ENCODE data around the gene NCEH1.
"Not testable (repeated sequence)": the region's sequence is repeated elsewhere in the genome, so short reads cannot be mapped to it uniquely, and the experiment has no call there.

The NCEH1 gene, protein sequence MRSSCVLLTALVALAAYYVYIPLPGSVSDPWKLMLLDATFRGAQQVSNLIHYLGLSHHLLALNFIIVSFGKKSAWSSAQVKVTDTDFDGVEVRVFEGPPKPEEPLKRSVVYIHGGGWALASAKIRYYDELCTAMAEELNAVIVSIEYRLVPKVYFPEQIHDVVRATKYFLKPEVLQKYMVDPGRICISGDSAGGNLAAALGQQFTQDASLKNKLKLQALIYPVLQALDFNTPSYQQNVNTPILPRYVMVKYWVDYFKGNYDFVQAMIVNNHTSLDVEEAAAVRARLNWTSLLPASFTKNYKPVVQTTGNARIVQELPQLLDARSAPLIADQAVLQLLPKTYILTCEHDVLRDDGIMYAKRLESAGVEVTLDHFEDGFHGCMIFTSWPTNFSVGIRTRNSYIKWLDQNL

DNA sequence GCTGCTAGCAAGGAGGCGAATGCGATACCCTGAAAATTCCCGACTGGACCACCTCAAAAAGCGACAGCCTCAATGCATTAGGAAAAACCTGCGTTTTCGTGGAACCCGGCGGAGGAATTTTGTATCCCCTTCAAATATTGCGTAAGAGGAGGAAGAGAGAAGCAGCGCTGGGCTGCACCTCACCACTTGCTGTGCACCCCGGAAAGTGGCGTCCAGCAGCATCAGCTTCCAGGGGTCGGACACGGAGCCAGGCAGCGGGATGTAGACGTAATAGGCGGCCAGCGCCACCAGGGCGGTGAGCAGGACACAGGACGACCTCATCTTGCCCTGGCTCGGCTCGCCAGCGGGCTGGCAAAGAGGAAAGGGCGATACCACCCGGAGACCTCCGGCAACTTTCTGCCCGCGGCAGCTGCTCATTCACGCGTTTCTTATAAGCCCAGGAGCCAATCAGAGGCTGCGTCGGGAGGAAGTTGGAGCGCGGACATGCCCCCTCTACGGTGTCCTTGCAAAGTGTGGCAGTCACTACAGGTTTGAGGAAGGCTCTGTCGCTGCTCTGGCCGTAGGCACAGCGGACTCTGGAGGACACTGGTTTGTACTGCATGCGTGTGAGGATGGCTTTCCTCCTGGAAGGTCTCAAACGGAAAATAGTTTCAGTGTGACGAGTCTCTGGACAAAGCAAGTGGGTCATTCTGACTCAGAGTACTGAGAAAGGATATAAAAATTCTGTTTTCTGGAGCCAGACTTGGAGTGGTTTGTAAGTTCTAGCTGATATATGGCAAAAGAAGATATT is at the start of gene NCEH1:
Gene NCEH1 (minus strand): TSS at position 404 of the 790 bp plus-strand sequence. CDS start 83 bp downstream, at position 321.
- DNase-seq = peak; percentile 51

DNA sequence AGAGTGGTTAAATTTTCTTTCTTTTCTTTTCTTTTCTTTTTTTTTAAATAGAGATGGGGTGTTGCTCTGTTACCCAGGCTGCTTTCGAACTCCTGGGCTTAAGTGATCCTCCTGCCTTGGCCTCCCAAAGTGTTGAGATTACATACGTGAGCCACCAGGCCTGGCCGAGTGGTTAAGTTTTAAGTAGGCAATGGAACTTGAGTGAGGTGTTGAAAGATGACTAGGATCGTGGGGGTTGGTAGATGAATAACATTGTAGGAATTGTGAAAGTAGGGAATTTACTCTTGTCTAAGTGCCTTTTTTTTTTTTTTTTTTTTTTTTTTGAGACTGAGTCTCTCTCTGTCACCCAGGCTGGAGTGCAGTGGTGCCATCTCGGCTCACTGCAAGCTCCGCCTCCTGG is 49.5 kb upstream of the NCEH1 start:
- DNase-seq = not testable (repeated sequence)

DNA sequence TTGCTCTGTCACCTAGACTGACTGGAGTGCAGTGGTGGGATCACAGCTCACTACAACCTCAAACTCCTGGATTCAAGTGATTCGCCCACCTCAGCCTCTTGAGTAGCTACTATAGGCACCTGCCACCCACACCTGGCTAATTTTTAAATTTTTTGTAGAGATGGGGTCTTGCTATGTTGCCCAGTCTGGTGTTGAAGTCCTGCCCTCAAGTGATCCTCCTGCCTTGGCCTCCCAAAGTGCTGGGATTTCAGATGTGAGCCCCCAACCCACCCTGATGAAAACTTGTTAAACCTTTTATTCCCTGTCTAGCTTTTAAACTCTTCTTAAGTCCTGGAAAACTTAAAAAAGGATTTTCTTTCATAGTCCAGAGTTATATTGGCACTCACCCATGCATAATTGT is 42.3 kb upstream of the NCEH1 start:
- DNase-seq = no peak

DNA sequence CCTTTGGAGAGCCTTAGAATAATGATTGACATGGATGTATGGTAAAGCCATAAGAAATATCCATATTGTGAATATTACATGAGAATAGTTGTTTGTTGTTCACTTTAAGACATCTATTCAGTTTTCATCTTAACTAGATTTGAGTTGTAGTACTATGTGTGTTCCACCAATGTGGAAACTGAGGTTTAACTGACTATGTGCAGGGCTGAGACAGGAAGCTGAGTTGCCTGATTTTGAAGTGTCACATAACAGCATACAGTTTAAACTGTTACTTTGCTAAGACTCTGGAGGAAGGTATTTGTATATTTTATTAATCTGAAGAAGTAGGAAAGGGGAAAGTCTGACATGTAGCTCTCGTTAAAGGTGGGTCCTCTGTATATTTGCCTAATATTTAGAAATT is 41.8 kb upstream of the NCEH1 start:
- DNase-seq = no peak

DNA sequence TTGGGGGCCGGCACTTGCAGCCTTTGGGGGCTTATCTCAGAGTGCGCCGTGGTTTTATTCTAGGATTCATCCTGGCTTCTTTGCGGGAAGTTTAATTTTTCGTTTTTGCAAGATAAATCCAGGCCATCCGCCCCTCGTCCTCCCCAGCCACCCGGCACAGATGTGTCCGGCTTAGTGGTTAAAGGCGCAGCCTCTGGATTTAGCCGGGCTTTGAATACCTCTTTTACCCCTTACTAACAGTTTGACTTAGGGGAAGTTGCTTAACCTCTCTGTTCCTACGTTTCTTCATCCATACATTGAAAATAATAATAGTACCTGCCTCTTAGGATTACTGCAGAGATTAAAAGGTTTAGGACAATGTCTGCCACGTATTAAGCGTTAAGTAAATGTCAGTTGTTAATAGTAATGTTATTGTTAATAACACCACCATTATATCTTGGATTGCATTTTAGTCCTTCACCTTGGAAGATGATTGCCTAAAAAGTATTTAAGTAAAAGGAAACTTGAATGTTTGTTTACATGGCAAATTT is 40.4 kb upstream of the NCEH1 start:
- no peak for DNase-seq

DNA sequence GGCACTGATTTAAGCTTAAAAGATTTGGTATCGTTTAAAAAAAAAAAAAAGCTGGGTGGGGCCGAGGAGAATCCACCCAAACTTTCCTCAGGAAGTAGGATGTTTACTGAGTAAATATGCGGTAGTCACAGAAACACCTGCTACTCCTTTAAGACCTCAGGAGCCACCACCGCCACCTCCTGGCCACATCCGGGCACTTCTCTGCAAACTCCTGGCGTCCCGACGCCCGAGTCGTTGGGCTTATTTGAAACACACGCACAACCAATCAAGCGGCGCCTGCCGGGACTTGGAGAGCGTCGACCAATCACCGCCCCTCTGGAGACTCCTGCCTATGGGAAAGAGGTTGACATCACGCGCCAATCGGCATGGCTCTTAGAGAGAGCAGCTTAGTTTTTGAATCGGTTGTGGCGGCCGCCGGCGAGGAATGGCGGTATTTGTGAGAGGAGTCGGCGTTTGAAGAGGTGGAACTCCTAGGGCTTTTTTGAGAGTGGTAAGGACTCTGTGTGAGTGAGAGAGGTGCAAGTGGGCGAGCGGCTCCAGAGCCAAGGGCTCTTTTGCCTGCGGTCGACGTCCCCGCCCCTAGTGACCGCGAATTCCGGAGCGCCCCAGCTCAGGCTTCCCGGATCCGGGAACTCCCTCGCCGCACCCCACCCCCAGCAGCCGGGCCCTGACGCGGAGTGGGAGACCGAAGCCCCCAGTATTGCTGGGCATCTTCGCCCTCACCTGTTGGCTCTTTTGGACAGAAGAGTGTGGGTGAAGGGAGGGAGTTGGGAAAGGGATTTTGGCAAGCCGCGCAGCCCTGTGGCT is 39.7 kb upstream of the NCEH1 start, which contains the start of gene ECT2:
Gene ECT2 (plus strand): TSS at position 359 of the 807 bp plus-strand sequence. CDS start 3,805 bp downstream, outside the sequence.
- DNase-seq = peak; percentile 96

DNA sequence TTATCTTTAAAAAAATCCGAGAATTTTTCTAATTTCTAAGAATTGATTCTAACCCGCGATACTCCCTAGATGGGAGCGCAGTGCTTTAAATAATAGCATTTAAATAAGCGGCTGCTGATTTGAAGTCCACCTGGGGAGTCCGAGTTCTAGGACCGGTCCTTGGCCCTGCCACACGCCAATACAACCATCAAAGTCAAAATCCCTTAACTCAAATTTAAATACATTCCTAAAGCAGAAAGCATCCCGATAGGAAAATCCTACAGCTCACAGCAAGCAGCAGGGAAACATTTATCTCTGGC is 39.2 kb upstream of the NCEH1 start:
- no peak for DNase-seq

DNA sequence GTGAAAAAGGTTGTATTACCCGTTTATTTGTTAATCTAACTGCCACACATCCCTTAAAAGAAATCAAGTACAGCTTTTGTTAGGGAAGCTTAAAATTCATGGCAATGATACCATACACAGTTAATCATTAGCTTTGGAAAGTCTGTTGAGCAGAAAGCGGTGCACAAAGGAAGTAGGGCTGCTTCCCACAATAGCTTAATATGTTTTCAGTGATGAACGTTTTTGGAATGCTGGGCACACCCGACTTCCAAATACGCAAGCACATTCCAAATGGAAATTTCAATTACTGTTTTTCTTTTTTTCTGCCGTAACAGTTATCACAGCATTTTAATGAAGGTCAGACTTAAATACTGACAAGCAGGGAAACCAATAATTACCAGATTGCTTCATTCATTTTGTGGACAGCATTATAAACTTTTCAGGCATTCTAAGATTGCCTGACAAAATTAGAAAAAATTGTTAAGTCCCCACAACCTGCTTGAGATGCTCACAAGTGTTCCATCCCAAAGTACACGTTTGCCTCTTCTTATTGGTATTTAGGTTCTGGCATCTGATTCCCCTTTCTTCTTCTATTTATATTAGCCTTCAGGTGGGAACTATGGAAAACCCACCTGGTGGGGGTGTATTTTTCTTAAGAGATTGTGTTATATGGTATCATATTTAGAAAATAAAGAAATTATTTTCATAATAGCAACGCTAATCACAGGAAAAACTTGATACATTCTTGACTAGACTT is 38.5 kb upstream of the NCEH1 start:
- DNase-seq = no peak

DNA sequence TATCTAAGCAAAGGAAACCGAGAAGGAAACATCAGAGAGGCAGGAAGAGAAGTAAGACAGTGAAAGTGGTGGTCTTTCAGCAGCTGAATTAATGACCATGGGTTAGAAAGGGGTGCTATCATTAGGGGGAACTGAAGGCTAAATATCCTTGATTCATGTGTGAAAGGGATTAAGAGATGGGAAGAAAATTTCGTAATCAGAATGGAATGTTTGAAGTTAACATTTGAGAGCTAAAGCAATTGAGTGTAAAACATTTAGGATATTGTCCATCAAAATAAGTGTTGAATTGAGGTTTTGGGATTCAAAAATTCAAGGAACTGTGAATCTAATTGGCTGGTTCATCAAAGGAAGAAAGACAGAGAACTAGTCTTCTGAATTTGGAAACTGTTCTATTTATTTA is 35.6 kb upstream of the NCEH1 start:
- no peak for DNase-seq

DNA sequence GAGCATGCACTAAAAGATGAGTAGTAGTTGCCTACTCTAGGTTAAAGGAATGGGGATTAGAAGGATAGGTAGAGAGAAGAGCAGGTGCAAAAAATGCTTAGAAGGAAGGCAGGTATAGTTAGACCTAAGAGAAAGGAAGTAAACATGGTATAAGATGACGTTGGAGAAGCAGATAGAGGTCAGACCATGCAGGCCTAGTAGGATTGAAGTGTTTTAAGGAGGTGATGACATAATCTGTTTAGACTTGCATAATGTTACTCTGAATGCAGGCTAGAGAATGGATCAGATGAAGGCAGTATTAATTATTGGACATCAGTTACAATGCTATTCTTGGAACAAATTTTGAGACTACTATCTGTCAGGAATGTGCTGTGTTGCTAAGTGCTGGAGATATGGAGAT is 28.6 kb upstream of the NCEH1 start:
- DNase-seq = no peak

DNA sequence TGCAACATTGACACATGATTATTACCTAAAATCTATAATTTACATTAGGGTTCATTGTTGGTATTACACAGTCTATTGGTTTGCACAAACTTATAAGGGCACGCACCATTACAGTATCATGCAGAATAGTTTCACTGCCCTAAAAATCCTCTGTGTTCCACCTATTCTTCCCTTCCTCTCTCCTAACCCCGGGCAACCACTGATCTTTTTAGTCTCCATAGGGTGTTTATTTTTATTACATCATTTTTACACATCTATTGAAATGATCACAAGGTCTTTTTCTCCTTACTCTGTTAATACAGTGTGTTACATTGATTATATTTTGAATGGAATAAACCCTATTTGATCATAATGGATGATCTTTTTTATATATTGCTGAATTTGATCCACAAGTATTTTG is 24.1 kb upstream of the NCEH1 start:
- DNase-seq = no peak

DNA sequence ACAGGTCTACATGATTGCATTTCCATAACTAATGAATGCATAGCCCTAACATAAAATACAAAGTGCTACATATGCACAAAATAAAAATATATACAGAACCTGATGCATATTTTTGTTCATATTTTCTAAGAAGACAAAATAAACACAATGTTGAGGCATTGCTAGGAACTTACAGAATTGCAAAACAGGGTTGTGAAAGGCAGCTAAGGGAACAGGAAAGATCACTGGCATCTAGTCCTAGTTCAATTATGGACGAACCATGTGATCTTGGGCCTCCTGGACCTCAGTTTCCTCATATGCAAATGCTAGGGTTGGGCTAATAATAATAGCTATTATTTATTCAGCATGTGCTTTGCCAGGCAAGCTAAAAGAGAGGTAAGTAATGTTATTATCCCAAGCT is 15.5 kb upstream of the NCEH1 start:
- no peak for DNase-seq

DNA sequence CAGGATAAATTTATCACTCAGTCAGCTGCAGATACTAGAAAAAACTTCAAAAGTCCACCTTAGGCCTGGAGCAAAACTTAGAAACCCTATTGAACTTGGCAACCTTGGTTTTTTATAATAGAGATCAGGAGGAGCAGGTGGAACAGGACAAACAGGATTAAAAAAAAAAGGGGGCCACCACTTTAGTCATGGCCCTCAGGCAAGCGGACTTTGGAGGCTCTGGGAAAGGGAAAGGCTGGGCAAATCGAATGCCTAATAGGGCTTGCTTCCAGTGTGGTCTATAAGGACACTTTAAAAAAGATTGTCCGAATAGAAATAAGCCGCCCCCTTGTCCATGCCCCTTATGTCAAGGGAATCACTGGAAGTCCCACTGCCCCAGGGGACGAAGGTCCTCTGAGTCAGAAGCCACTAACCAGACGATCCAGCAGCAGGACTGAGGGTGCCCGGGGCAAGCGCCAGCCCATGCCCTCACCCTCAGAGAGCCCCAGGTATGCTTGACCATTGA is 11.7 kb upstream of the NCEH1 start:
- not testable (repeated sequence) for DNase-seq

DNA sequence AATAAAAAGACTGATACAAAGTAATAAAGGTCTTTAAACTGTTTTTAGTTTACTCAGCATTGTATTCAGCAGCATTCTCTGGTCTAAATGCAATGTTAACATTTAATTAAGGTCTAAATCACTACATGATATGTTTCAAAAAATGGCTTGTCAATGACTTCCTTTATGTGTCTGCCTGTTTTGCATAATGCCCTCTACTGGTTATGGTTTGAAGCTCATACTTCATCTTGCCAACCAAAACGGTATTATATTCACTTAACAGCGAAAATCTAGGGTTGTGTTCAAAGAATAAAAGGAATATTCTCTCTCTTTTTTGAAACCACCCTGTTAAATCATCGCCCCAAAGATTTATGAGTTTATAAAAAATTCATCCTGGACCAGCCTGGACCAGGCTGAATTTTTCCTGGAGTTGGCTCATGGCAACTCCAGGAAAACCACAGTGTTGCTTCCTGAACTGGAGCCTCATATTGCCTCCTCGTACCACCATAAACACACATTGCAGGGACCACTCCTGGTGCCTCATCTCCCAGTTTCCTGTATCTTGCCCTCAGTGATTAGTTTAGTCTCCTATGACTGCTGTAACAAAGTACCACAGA is 6.7 kb upstream of the NCEH1 start:
- DNase-seq = no peak

DNA sequence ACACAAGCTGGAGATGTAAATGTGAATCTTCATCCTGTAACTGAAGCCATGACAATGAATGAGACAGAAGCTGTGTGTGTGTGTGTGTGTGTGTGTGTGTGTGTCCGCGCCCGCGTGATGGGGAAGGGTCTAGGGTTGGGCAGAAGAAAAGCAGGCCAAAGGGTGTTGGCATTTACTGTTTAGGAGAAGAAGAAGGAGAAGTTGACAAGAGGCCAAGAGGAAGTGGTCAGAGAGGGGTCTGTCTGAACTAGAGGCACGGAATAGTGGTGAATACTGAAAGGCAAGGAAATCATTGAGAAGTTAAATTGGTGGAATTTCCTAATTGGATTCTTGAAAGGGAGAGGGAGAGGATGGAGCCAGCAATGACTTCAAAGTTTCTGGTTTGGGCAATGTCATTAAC is 5.6 kb upstream of the NCEH1 start:
- DNase-seq = no peak

DNA sequence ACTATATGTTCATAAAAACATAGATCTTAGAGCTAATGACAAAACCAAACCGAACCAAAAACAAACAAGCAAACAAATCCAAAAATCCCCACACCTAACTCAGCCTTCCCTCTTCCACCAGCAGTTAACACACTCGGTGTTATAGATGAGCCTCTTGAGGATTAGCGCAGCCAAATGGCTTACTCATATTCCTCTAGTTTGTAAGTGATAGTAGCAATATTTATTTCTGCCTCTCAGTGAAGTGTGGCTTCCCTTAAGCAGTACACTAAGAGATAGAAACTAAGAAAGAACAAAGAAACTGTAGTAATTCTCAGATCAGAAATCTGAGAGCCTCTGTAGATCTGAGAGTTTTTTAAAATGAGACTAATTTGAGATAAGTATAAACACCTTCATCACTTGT is 2.4 kb upstream of the NCEH1 start:
- DNase-seq = no peak

DNA sequence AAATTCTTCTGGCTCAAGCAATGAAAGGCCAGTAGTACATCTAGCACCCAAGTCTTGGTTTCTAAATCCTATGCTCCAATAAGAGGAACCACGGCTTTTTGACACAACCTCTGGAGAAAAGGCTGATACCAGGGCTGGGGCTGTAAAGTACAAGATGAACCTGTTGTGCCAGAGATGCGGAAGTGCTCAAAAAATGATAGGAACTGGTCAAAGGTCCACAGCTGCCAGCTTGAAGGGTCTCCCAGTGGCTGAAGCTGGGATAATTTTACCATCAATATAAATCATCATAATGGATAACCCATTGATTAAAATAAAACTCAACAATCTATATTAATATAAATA is 558 bp upstream of the NCEH1 start:
- no peak for DNase-seq

DNA sequence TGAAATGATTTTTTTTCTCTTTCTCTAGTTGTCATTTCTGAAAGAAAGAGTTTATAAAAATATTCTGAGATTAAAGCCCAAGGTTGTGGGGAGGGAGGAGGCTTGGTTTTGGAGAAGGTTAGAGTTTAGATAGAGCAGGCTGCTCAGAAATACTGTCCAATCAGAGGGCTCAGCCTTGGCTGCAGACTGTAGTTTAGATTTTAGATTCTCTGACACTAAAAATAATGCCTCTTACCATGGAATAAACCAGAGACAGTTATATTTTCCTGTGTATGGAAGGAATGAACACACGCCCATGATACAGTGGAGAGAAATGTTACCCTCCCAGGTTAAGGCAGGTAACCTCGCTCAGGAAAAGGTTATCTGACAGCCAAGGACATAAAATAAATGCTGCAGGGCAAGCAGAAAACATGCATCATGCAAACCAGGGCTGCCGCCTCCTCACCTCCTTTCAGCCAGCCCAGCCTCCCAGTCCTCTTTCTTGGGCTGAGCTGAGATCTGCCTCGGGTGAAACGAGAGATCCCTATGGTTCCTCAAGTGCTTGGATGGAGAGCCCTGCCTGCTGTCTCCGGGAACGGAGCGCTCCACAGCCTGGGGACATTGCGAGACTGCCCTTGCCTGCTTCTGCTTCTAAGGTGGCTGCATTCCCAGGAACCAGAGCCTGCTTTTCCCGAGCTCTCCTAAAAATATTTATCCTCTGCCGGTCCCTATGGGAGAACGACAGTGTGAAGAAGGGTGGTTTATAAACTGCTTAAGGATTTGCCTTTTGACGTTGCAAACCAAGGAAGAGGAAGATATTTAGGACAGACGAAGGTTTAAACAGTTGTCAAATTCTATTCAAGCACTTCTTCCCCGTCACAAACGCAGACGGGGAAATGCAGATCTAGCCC is 848 bp downstream of the NCEH1 start:
- DNase-seq = no peak

DNA sequence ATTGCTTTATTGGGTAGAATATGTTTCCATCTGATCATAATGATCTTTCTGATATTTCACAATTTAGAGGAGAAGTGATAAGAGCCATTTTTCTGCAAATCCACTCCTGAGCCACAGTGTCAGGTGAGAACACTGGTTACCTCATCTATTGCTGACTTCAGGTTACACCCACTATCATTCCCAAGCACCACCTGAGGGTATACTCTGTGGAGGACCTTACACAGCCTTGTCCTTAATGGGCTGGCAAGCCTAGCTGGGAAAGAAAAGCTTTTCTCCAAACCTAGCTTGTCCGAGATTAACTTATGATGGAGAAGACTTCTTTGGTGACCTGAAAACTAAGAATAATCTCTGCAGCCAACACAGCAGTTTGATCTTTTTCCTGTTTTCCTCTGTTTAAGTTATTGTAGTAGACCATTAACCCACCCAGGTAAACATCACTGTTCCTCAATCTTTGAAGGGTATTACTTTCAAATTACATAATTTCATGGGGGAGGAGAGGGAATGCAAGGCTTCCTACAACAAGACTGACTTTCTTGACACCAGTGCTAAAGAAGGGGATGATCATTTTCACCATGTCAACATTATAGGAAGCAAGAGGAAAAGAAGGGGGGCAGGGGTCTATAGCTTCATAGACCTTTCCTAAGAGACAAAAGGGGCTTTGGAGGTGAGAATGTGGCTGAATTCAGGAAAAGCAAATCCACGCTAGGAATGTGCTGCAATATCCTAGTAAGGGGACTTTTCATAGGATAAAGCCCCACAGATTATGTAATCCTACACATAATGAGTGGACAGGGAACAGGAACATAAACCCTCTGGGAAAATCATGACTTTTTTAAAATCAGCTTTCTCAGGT is 1.7 kb downstream of the NCEH1 start:
- no peak for DNase-seq

DNA sequence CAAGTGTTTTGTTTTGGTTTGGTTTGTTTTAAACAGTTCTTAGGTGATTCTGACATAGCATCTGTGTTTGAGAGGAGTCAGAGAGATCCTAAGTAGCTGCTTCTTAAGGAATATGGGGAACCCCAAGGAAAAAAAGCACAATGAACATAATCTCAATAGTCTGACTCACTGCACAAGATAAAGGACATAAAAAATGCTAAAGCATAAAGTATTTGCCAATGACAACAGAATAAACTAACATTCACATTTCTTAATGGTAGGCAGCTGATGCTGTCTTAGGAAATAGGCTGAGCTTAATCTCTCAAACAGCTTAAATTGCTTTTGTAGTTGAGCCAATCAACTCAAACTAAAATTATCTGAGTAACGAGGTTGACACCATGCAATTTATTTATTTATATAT is 2.9 kb downstream of the NCEH1 start:
- no peak for DNase-seq
